NT2/D1 (cell line): Measurements from ENCODE around the gene AKAP6.

ENCODE experiments used
- SUZ12 ChIP-seq: IDR thresholded peaks from 2 replicates; pipeline ENCODE4 v1.6.1; 2011; ENCODE audit not compliant: insufficient read length, insufficient read depth; ENCODE audit errors: extremely low read depth
- ZNF274 ChIP-seq: IDR thresholded peaks from 2 replicates; pipeline ENCODE4 v1.6.1; 2011; ENCODE audit warnings: mild to moderate bottlenecking, low read depth, low read length

DNA sequence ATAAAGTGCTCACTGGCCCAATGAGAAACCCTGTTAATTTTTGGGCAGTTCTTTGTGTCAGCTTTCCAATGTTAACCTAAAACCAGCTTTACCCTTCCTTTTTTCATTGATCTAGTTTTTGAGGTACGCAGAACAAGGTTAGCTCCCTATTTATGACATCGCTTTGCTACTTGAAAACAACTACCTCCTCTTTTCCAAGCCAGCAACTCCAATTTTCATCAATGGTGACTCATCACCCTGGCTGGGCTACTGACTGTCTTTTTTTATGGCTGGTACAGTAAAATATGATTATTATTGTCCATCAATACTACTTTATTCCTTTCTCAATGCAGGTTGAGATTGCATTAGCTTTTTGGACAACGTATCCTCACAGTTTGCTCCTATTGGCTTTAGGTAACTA lies 22.5 kb upstream of the AKAP6 start:
- TF ChIP-seq ZNF274 (no peak), SUZ12 (no peak)
